ENCODE data around the gene EYA4.

DNA sequence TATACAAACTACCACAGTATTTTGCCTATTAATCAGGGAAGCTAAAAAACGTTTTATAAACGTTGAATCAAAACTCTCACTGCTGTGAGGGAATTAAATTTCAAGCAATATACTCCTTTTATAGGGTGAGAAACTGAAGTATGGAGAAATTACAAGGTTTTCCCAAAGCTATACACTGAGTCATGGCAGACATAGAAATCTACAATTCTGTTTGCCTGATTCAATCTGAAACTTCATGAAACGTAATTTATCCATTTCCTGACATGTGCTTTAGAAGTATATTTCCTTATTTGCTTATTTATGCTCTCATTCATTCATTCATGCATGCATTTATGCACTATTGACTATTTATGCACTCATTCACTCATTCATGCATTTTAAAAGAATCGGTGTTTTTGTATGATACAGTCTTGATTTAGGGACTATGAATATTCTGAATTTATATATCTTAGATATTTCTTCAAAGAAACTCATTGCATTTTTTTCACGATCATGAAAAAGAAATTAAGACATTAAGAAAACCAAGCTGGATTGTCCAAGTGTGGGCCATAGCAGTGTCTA is 16.5 kb downstream of the EYA4 start:
- TF ChIP-seq, protein P1, sequence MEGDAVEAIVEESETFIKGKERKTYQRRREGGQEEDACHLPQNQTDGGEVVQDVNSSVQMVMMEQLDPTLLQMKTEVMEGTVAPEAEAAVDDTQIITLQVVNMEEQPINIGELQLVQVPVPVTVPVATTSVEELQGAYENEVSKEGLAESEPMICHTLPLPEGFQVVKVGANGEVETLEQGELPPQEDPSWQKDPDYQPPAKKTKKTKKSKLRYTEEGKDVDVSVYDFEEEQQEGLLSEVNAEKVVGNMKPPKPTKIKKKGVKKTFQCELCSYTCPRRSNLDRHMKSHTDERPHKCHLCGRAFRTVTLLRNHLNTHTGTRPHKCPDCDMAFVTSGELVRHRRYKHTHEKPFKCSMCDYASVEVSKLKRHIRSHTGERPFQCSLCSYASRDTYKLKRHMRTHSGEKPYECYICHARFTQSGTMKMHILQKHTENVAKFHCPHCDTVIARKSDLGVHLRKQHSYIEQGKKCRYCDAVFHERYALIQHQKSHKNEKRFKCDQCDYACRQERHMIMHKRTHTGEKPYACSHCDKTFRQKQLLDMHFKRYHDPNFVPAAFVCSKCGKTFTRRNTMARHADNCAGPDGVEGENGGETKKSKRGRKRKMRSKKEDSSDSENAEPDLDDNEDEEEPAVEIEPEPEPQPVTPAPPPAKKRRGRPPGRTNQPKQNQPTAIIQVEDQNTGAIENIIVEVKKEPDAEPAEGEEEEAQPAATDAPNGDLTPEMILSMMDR (conservative IDR thresholded peaks at IDR 0.05; ENCODE audit: low read length), result no peak
- no peak for TF ChIP-seq EZH2phosphoT487 (IDR thresholded peaks at IDR 0.05; ENCODE audit: borderline replicate concordance, low read depth, low read length)

Measured in OCI-LY7 (cell line).